PC-3 (cell line): Measurements from ENCODE around the gene IL36B.

Experiments used
- CTCF ChIP-seq: fragments of 300-600 bp; sonication (generic); conservative IDR thresholded peaks from 2 replicates; pipeline ENCODE4 v1.5.1; 2017; ENCODE audit warnings: antibody characterized with exemption, low read depth, mild to moderate bottlenecking, low read length
- EZH2phosphoT487 ChIP-seq: fragments of 300-600 bp; sonication (generic); IDR thresholded peaks from 2 replicates; pipeline ENCODE4 v1.6.1; 2018; ENCODE audit warnings: mild to moderate bottlenecking, antibody characterized with exemption, low read length, borderline replicate concordance

GRCh38 chr2:113015655-113016054 is 37.0 kb downstream of the IL36B start:
- TF ChIP-seq CTCF, result no peak
- TF ChIP-seq EZH2phosphoT487, result no peak
